IMR-90 (cell line): ENCODE data around the gene TENM3. TPM values are rescaled to one million over a fixed set of nuclear protein-coding genes. Genes with fewer than 3 reads are reported as not detected.

Experiments used
- ATAC-seq: fragments of 200-7000 bp; cut with Tn5 transposase; 2 replicates; pipeline ENCODE4 v1.9.1; 2020; ENCODE audit warnings: low read depth, mild to moderate bottlenecking, moderate library complexity
- BruUV-seq: library from RNA; stranded (reverse); fragments of 400-500 nt; replicated peaks from 2 replicates; lab custom pipeline; 2021; lab: Mats Ljungman, UMichigan
- CTCF ChIA-PET: fragments of 300-600 bp; formaldehyde crosslinking; extraction: SDS; loops from one replicate; lab custom pipeline; 2021; ENCODE audit warnings: antibody characterized with exemption; lab: Yijun Ruan, JAX
- POLR2A ChIA-PET: fragments of 300-600 bp; sonication (Branson Sonifier 250); formaldehyde crosslinking; loops from one replicate; lab custom pipeline; 2022; ENCODE audit warnings: antibody characterized with exemption; ENCODE audit not compliant: unreplicated experiment; lab: Charles Lee
- DNase-seq: peaks from one replicate; pipeline ENCODE4 v3.0.0; 2013
- H2AFZ ChIP-seq: replicated peaks from 2 replicates; pipeline ENCODE3; 2013; ENCODE audit warnings: low read length, mild to moderate bottlenecking; ENCODE audit not compliant: poor library complexity
- H2AK5ac ChIP-seq: 2 replicates; pipeline ENCODE4 v1.6.1; 2013; ENCODE audit warnings: low read depth, low read length, inconsistent platforms
- H2AK9ac ChIP-seq: replicated peaks from 2 replicates; pipeline ENCODE3; 2013; ENCODE audit warnings: mild to moderate bottlenecking, low read depth, low read length, moderate library complexity; ENCODE audit not compliant: poor library complexity
- H2BK120ac ChIP-seq: 2 replicates; pipeline ENCODE4 v1.6.1; 2013; ENCODE audit warnings: low read depth, low read length, inconsistent platforms
- H2BK15ac ChIP-seq: 3 replicates; pipeline ENCODE4 v1.6.1; 2013; ENCODE audit warnings: low read depth, low read length, inconsistent platforms
- H2BK20ac ChIP-seq: 2 replicates; pipeline ENCODE4 v1.6.1; 2013; ENCODE audit warnings: low read depth, mild to moderate bottlenecking, inconsistent platforms, low read length, moderate library complexity
- H2BK5ac ChIP-seq: 2 replicates; pipeline ENCODE4 v1.6.1; 2013; ENCODE audit warnings: mild to moderate bottlenecking, low read depth, low read length, inconsistent platforms; ENCODE audit not compliant: poor library complexity, severe bottlenecking
- H3K14ac ChIP-seq: replicated peaks from 2 replicates; pipeline ENCODE4 v1.6.1; 2013; ENCODE audit warnings: low read depth, low read length, inconsistent platforms
- H3K18ac ChIP-seq: 2 replicates; pipeline ENCODE4 v1.6.1; 2013; ENCODE audit warnings: low read depth, low read length, control low read depth
- H3K23ac ChIP-seq: 2 replicates; pipeline ENCODE4 v1.6.1; 2013; ENCODE audit warnings: low read depth, low read length, inconsistent platforms
- H3K27ac ChIP-seq: 2 replicates; pipeline ENCODE4 v1.5.1; 2013; ENCODE audit warnings: mild to moderate bottlenecking, control low read depth, low read length; ENCODE audit not compliant: insufficient read depth
- H3K27me3 ChIP-seq: 2 replicates; pipeline ENCODE4 v1.6.1; 2013; ENCODE audit warnings: low read length; ENCODE audit not compliant: control insufficient read depth, insufficient read depth
- H3K36me3 ChIP-seq: 2 replicates; pipeline ENCODE4 v1.6.1; 2013; ENCODE audit warnings: low read length, mixed read lengths; ENCODE audit not compliant: control insufficient read depth, insufficient read depth
- H3K4ac ChIP-seq: 2 replicates; pipeline ENCODE4 v1.6.1; 2013; ENCODE audit warnings: low read depth, low read length, inconsistent platforms
- H3K4me1 ChIP-seq: 2 replicates; pipeline ENCODE4 v1.6.1; 2013; ENCODE audit warnings: low read length, mixed read lengths; ENCODE audit not compliant: control insufficient read depth, insufficient read depth
- H3K4me2 ChIP-seq: 2 replicates; pipeline ENCODE4 v1.6.1; 2013; ENCODE audit warnings: low read depth, mild to moderate bottlenecking, control low read depth, low read length, moderate library complexity
- H3K4me3 ChIP-seq: 2 replicates; pipeline ENCODE4 v1.5.1; 2013; ENCODE audit warnings: low read depth, mild to moderate bottlenecking, control low read depth, low read length, moderate library complexity; ENCODE audit not compliant: insufficient read depth
- H3K56ac ChIP-seq: 2 replicates; pipeline ENCODE4 v1.6.1; 2013; ENCODE audit warnings: low read length, inconsistent platforms; ENCODE audit not compliant: insufficient read depth; ENCODE audit errors: extremely low read depth
- H3K79me1 ChIP-seq, 2 experiments: 2 replicates each; pipeline ENCODE4 v1.6.1; 2013; ENCODE audit warnings: low read length in 2 of 2, inconsistent platforms in 1 of 2, low read depth in 1 of 2
- H3K9ac ChIP-seq: 2 replicates; pipeline ENCODE4 v1.6.1; 2013; ENCODE audit warnings: low read depth, low read length, control low read depth
- H3K9me1 ChIP-seq: 2 replicates; pipeline ENCODE4 v1.6.1; 2013; ENCODE audit warnings: low read length, inconsistent platforms; ENCODE audit not compliant: insufficient read depth
- H3K9me3 ChIP-seq: 2 replicates; pipeline ENCODE4 v1.6.1; 2013; ENCODE audit warnings: low read length; ENCODE audit not compliant: control insufficient read depth, insufficient read depth
- H4K20me1 ChIP-seq: 2 replicates; pipeline ENCODE4 v1.6.1; 2013; ENCODE audit warnings: low read length, inconsistent platforms; ENCODE audit not compliant: insufficient read depth
- H4K5ac ChIP-seq: 2 replicates; pipeline ENCODE4 v1.6.1; 2013; ENCODE audit warnings: mild to moderate bottlenecking, low read depth, low read length, control low read depth
- H4K8ac ChIP-seq, 2 experiments: 2 replicates each; pipeline ENCODE4 v1.6.1; 2013; ENCODE audit warnings: low read depth in 2 of 2, low read length in 2 of 2, control low read depth in 1 of 2, inconsistent platforms in 1 of 2
- H4K91ac ChIP-seq: 2 replicates; pipeline ENCODE4 v1.6.1; 2013; ENCODE audit warnings: low read depth, low read length, inconsistent platforms; ENCODE audit not compliant: insufficient read depth
- CEBPB ChIP-seq: IDR thresholded peaks from 2 replicates; pipeline ENCODE4 v1.6.1; 2012; ENCODE audit warnings: low read depth, low read length, improper control_type of control experiment
- CHD1 ChIP-seq: IDR thresholded peaks from 2 replicates; pipeline ENCODE4 v1.6.1; 2012; ENCODE audit warnings: low read depth, low read length, improper control_type of control experiment
- FOS ChIP-seq: fragments of 150-350 bp; IDR thresholded peaks from 2 replicates; pipeline ENCODE4 v1.6.1; 2016; ENCODE audit warnings: low read depth, low read length
- MAFK ChIP-seq: IDR thresholded peaks from 2 replicates; pipeline ENCODE4 v1.6.1; 2012; ENCODE audit warnings: low read depth, low read length, improper control_type of control experiment
- MAZ ChIP-seq: IDR thresholded peaks from 2 replicates; pipeline ENCODE4 v1.6.1; 2012; ENCODE audit warnings: low read depth, mild to moderate bottlenecking, low read length, improper control_type of control experiment, moderate library complexity, borderline replicate concordance
- MXI1 ChIP-seq: IDR thresholded peaks from 2 replicates; pipeline ENCODE4 v1.6.1; 2012; ENCODE audit warnings: low read depth, mild to moderate bottlenecking, low read length, moderate library complexity, borderline replicate concordance
- NFE2L2 ChIP-seq: fragments of 150-350 bp; IDR thresholded peaks from 2 replicates; pipeline ENCODE4 v1.6.1; 2016; ENCODE audit warnings: low read depth, mild to moderate bottlenecking, low read length
- POLR2A ChIP-seq: IDR thresholded peaks from 2 replicates; pipeline ENCODE4 v1.6.1; 2012; ENCODE audit warnings: mild to moderate bottlenecking, low read depth, low read length
- RAD21 ChIP-seq: IDR thresholded peaks from 2 replicates; pipeline ENCODE4 v1.6.1; 2012; ENCODE audit warnings: low read length, improper control_type of control experiment
- RCOR1 ChIP-seq: IDR thresholded peaks from 2 replicates; pipeline ENCODE4 v1.6.1; 2012; ENCODE audit warnings: mild to moderate bottlenecking, low read length, improper control_type of control experiment; ENCODE audit not compliant: insufficient replicate concordance
- RFX5 ChIP-seq: IDR thresholded peaks from 2 replicates; pipeline ENCODE4 v1.8.0; 2012; ENCODE audit warnings: low read depth, mild to moderate bottlenecking, low read length, moderate library complexity
- SMC3 ChIP-seq: fragments of 150-350 bp; IDR thresholded peaks from 2 replicates; pipeline ENCODE4 v1.6.1; 2016; ENCODE audit warnings: low read depth, mild to moderate bottlenecking, antibody characterized with exemption, low read length, moderate library complexity
- WGBS, 2 experiments: methylation state at CpG; one replicate each; pipeline versions ENCODE4 v1.1.5 to v1.1.7; 2013; ENCODE audit warnings: missing lambda C conversion rate in 2 of 2; ENCODE audit not compliant: insufficient read length in 1 of 2; ENCODE audit errors: extremely low coverage in 2 of 2; 5-methylcytosine and 5-hydroxymethylcytosine counted together
- dilution Hi-C: fragments of 300-500 bp; cut with HindIII; formaldehyde crosslinking; loops from one replicate; pipeline ENCODE4 v1.14.3; 2018; ENCODE audit warnings: low sequenced_read_pairs; ENCODE audit not compliant: unreplicated experiment
- in situ Hi-C: fragments of 300-500 bp; cut with MboI; formaldehyde crosslinking; loops from 3 replicates; pipeline ENCODE4 v1.14.3; 2019; ENCODE audit warnings: low sequenced_read_pairs, inconsistent platforms, mixed read lengths
- intact Hi-C: fragments of 100-400 bp; cut with micrococcal nuclease; formaldehyde crosslinking; loops from 2 replicates; pipeline ENCODE4 v1.10.0; 2022
- polyA plus RNA-seq, 3 experiments: library from polyadenylated mRNA; depleted of rRNA; stranded (reverse); fragments of >200 nt; gene quantifications; 2 replicates each; pipeline ENCODE4 v1.2.3, GENCODE V29; 2012; ENCODE audit warnings: low replicate concordance in 1 of 3
- total RNA-seq: library from RNA; depleted of rRNA; stranded (reverse); fragments of >200 nt; gene quantifications from 2 replicates; pipeline ENCODE4 v1.2.3, GENCODE V29; 2012
- TF ChIP-seq, protein P1 (sequence below): fragments of 150-350 bp; IDR thresholded peaks from 2 replicates; pipeline ENCODE4 v1.6.1; 2016; ENCODE audit warnings: low read depth, mild to moderate bottlenecking, low read length, moderate library complexity, borderline replicate concordance
- TF ChIP-seq, protein P2 (sequence below): fragments of 150-350 bp; IDR thresholded peaks from 2 replicates; pipeline ENCODE4 v1.6.1; 2017; ENCODE audit warnings: mild to moderate bottlenecking, antibody characterized with exemption, low read length, low read depth

The TENM3 gene
- total and polyA plus RNA-seq, 2 of the 4 experiments (the other 2 are of a cell fraction), result 29.9 to 173 TPM

- Histone ChIP-seq H2BK15ac (no peak overlapping the region), H3K4me1 (no peaks in the 10 kb centered on the region), H2AK9ac (no peak overlapping the region), H3K79me1 (no peaks in the 10 kb centered on the region; a peak in 1 of 4 replicates), H3K27me3 (no peaks in the 10 kb centered on the region), H4K91ac (no peak overlapping the region), H3K9ac (no peak overlapping the region), H3K36me3 (no peaks in the 10 kb centered on the region), H3K9me1 (no peaks in the 10 kb centered on the region; the same call in 1 of the 2 replicates), H3K27ac (no peak overlapping the region), H2BK5ac (no peak overlapping the region), H3K4me2 (no peak overlapping the region), H2AK5ac (no peak overlapping the region), H2AFZ (no peak overlapping the region), H3K23ac (no peak overlapping the region), H3K56ac (no peak overlapping the region), H4K5ac (no peak overlapping the region), H3K18ac (no peak overlapping the region), H3K9me3 (no peaks in the 10 kb centered on the region), H2BK120ac (no peak overlapping the region), H4K20me1 (no peaks in the 10 kb centered on the region), H3K4me3 (no peak overlapping the region), H3K4ac (no peak overlapping the region), H3K14ac (no peak overlapping the region), H4K8ac (no peak overlapping the region), H2BK20ac (no peak overlapping the region)
- no CpG with 5 or more reads among the region's 3 CpGs for WGBS, 2 experiments
- ATAC-seq (no peak), DNase-seq (no peak)
- in situ Hi-C loops, result no loop called here
- dilution Hi-C loops, result no loop called here
- intact Hi-C loops, result no loop called here
- no TSS peak for BruUV-seq
- TF ChIP-seq, protein P1, sequence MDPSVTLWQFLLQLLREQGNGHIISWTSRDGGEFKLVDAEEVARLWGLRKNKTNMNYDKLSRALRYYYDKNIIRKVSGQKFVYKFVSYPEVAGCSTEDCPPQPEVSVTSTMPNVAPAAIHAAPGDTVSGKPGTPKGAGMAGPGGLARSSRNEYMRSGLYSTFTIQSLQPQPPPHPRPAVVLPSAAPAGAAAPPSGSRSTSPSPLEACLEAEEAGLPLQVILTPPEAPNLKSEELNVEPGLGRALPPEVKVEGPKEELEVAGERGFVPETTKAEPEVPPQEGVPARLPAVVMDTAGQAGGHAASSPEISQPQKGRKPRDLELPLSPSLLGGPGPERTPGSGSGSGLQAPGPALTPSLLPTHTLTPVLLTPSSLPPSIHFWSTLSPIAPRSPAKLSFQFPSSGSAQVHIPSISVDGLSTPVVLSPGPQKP, result no peak
- TF ChIP-seq MAZ (no peak), POLR2A (no peak), SMC3 (no peak), MXI1 (no peak), CHD1 (no peak), RCOR1 (no peak), RAD21 (no peak), MAFK (no peak), RFX5 (no peak), FOS (no peak), NFE2L2 (no peak), CEBPB (no peak)
- TF ChIP-seq, protein P2, sequence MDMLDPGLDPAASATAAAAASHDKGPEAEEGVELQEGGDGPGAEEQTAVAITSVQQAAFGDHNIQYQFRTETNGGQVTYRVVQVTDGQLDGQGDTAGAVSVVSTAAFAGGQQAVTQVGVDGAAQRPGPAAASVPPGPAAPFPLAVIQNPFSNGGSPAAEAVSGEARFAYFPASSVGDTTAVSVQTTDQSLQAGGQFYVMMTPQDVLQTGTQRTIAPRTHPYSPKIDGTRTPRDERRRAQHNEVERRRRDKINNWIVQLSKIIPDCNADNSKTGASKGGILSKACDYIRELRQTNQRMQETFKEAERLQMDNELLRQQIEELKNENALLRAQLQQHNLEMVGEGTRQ, result no peak
- ChIA-PET POLR2A (no interaction called here), CTCF (no interaction called here)
Measured at GRCh38 chr4:182716192-182716591, 473.0 kb downstream of the TENM3 start.
